HEK293T (cell line): ENCODE data around the gene PKN3.

Experiments used
- CTCF ChIA-PET: fragments of 350-600 bp; formaldehyde crosslinking; extraction: SDS; loops from one replicate; lab custom pipeline; 2021; ENCODE audit warnings: antibody characterized with exemption, inconsistent platforms; lab: Yijun Ruan, JAX
- POLR2A ChIA-PET: fragments of 350-600 bp; formaldehyde crosslinking; extraction: SDS; loops from one replicate; lab custom pipeline; 2020; ENCODE audit warnings: antibody characterized with exemption, inconsistent platforms; lab: Yijun Ruan, JAX
- DNase-seq: peaks from one replicate; pipeline ENCODE4 v3.0.0; 2012; ENCODE audit warnings: mixed read lengths; ENCODE audit errors: extremely low spot score
- ARNT ChIP-seq: fragments of 450-650 bp; IDR thresholded peaks from 2 replicates; pipeline ENCODE4 v1.6.1; 2017; ENCODE audit warnings: mild to moderate bottlenecking
- BHLHE40 ChIP-seq: fragments of 450-650 bp; IDR thresholded peaks from 2 replicates; pipeline ENCODE4 v1.6.1; 2016; ENCODE audit warnings: mild to moderate bottlenecking, moderate library complexity, borderline replicate concordance
- CTBP1 ChIP-seq: fragments of 450-650 bp; IDR thresholded peaks from 2 replicates; pipeline ENCODE4 v1.6.1; 2016; ENCODE audit warnings: borderline replicate concordance
- ELF4 ChIP-seq: fragments of 450-650 bp; IDR thresholded peaks from 2 replicates; pipeline ENCODE4 v1.6.1; 2017; ENCODE audit warnings: antibody characterized with exemption
- FOXA1 ChIP-seq: fragments of 450-650 bp; IDR thresholded peaks from 2 replicates; pipeline ENCODE4 v1.6.1; 2016; ENCODE audit warnings: mild to moderate bottlenecking
- FOXK2 ChIP-seq: fragments of 450-650 bp; IDR thresholded peaks from 2 replicates; pipeline ENCODE4 v1.6.1; 2016; ENCODE audit warnings: mild to moderate bottlenecking
- FOXM1 ChIP-seq: fragments of 450-650 bp; IDR thresholded peaks from 2 replicates; pipeline ENCODE4 v1.6.1; 2017; ENCODE audit warnings: mild to moderate bottlenecking, borderline replicate concordance
- HDGF ChIP-seq: fragments of 450-650 bp; IDR thresholded peaks from 2 replicates; pipeline ENCODE4 v1.6.1; 2017; ENCODE audit warnings: antibody characterized with exemption, borderline replicate concordance
- L3MBTL2 ChIP-seq: fragments of 450-650 bp; conservative IDR thresholded peaks from 2 replicates; pipeline ENCODE4 v1.6.1; 2016; ENCODE audit warnings: mild to moderate bottlenecking
- LEF1 ChIP-seq: fragments of 450-650 bp; IDR thresholded peaks from 2 replicates; pipeline ENCODE4 v1.6.1; 2017; ENCODE audit warnings: mild to moderate bottlenecking, borderline replicate concordance
- NFRKB ChIP-seq: fragments of 450-650 bp; IDR thresholded peaks from 2 replicates; pipeline ENCODE4 v1.6.1; 2016; ENCODE audit warnings: mild to moderate bottlenecking, moderate library complexity
- SP1 ChIP-seq: fragments of 450-650 bp; IDR thresholded peaks from 2 replicates; pipeline ENCODE4 v1.6.1; 2017
- SUZ12 ChIP-seq: fragments of 450-650 bp; IDR thresholded peaks from 2 replicates; pipeline ENCODE4 v1.6.1; 2016; ENCODE audit warnings: mild to moderate bottlenecking
- TARDBP ChIP-seq: fragments of 450-650 bp; IDR thresholded peaks from 2 replicates; pipeline ENCODE4 v1.6.1; 2016
- ZNF384 ChIP-seq: fragments of 450-650 bp; IDR thresholded peaks from 2 replicates; pipeline ENCODE4 v1.6.1; 2016
- TF ChIP-seq, protein P1 (sequence below): fragments of 450-650 bp; IDR thresholded peaks from 2 replicates; pipeline ENCODE4 v1.6.1; 2016

Gene PKN3

DNA sequence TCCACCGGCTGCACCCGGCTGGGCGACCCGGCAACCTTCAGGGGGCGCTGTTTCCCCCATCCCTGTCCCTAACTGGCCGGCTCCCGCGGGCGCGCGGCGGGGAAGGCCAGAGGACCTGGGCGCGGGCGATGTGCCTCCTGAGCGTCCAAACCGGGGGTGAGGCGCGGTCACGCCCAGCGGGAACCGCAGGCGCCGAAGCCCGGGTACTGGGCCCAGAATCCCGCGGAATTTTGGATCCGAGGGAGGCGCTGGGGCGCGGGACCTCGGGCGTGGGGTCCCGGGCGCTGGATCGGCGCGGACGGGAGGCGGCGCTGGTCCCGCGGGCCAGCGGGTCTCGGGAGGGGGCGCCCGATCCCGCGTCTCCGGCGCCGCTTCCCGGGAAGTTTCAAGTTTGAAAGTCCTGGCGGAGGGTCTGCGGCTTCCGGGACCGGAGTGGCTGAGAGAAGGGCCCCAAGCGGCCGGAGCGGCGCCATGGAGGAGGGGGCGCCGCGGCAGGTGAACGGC, at the start of gene PKN3:
TSS of gene PKN3 (plus strand) at position 59 of the 504 bp plus-strand sequence. CDS start at position 472, 413 bp downstream.
- ChIA-PET POLR2A (interaction anchor here (1.0 kb wide), 3 partner anchors 18 to 45 kb away, joined by 4 read pairs; partner anchors contain the start of gene ZDHHC12), CTCF (interaction anchor here (0.6 to 1.0 kb wide), 9 partner anchors 9 to 172 kb away, joined by 3 to 9 read pairs (median 4); partner anchors contain the start of genes ENDOG, SET and ZDHHC12)
- peak; percentile 94 for DNase-seq
- no peak for TF ChIP-seq SUZ12
- no peak for TF ChIP-seq SP1
- no peak for TF ChIP-seq ZNF384
- TF ChIP-seq LEF1: no peak
- TF ChIP-seq, protein P1, sequence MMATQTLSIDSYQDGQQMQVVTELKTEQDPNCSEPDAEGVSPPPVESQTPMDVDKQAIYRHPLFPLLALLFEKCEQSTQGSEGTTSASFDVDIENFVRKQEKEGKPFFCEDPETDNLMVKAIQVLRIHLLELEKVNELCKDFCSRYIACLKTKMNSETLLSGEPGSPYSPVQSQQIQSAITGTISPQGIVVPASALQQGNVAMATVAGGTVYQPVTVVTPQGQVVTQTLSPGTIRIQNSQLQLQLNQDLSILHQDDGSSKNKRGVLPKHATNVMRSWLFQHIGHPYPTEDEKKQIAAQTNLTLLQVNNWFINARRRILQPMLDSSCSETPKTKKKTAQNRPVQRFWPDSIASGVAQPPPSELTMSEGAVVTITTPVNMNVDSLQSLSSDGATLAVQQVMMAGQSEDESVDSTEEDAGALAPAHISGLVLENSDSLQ: no peak
- no peak for TF ChIP-seq HDGF
- no peak; the same call in 1 of the 2 replicates for TF ChIP-seq ARNT
- no peak for TF ChIP-seq TARDBP
- TF ChIP-seq FOXA1: no peak
- no peak for TF ChIP-seq BHLHE40
- TF ChIP-seq FOXM1: no peak
- no peak for TF ChIP-seq CTBP1
- TF ChIP-seq NFRKB: no peak
- TF ChIP-seq ELF4: no peak

DNA sequence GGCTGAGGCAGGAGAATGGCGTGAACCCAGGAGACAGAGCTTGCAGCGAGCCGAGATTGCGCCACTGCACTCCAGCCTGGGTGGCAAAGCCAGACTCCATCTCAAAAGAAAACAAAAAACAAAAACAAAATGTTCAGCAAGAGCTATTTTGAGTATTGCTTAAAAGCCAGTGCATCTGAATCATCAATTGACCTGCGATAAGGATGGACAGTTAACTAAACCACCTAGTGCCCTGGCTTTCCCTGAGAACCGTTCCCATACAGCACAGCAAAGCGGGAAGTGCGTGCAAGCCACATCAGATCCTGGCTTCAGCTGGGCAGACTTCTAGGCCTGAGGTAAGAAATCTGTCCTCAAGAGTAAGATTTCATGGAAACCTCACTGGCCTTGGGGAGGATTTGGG, 48.4 kb upstream of the PKN3 start:
- ChIA-PET CTCF (interaction anchor here (0.7 kb wide), 1 partner anchor 48 kb away, joined by 3 read pairs; the partner anchor contains the start of gene PKN3), POLR2A (interaction anchor here (0.9 to 2.6 kb wide), 2 partner anchors 30 to 34 kb away, joined by 5 to 10 read pairs; partner anchors contain the start of gene SET)
- DNase-seq: no peak
- TF ChIP-seq TARDBP (no peak), BHLHE40 (no peak), ELF4 (no peak), LEF1 (no peak), CTBP1 (no peak)

DNA sequence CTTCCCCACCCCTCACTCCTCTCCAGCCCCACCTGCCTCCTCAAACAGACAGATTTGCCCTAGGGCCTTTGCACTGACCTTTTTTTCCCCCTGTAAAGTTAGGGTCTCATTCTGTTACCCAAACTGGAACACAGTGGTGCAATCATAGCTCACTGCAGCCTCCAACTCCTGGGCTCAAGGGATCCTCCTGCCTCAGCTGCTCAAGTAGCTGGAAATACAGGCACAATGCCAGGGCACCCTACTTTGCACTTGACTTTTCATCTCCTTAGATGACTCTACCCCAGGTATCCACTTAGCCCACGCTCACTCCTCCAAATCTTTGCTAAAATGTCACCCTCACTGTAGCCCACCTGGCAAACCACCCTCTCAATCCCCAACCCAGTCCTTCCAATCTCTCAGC, 47.8 kb upstream of the PKN3 start:
- no peak for TF ChIP-seq FOXA1
- no peak for TF ChIP-seq CTBP1
- no peak for TF ChIP-seq HDGF

DNA sequence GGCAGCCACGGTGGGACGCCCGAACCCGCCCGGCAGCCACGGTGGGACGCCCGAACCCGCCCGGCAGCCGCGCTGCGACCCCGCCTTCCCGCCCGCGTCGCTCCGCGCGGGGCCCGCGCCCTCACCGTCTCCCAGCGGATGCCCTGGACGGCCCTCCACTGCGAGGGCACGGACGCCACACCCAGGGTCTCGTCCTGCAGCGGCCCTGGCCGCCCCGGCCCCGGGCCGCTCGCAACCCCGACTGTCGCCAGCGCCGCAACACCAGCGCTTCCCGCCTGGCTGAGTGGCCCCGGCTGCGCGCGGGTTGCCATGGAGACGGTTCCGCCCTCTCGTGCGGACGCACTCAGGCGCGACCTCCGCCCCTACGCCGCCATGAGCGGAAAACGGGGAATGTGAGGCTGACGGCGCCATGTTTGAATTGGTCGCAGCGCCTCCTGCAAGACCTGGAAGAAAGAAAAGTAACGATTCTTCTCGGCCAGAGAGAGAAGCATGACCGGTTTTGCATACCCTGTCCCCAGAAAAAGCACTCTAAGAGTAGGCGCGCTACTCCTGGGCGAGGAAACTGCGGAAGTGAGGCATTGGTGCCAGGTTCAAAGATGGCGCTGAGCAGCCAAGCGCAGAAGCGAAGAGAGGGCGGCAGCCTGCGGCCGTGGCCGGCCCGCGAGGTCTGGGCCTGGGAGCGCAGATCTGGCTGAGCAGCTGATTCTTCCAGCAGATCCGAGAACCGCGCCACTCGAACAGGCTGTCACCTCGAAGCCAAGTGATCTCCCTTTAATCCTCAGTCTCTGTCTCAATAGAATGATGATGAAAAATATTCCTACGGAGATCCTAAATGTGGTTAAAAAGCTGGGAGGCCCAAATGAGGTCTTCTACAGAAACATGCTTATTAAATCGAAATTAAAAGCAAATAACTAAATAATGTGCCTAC, 45.6 kb upstream of the PKN3 start, which contains the start of gene DYNC2I2:
TSS of gene DYNC2I2 (minus strand) at position 432 of the 928 bp plus-strand sequence. CDS start at position 311, 121 bp downstream.
- ChIA-PET CTCF (no interaction called here), POLR2A (interaction anchor here (0.7 to 1.6 kb wide), 5 partner anchors 11 to 143 kb away, joined by 3 to 7 read pairs (median 4); partner anchors contain the start of genes PKN3 and SET)
- DNase-seq: peak; percentile 93
- TF ChIP-seq HDGF (no peak), CTBP1 (no peak), FOXA1 (no peak), NFRKB (peak; percentile 99), ARNT (no peak), ELF4 (peak; percentile 60; the same call in 1 of the 2 replicates), SP1 (no peak), LEF1 (no peak; the same call in 1 of the 2 replicates), FOXM1 (no peak), ZNF384 (no peak), TARDBP (no peak), FOXK2 (no peak), BHLHE40 (no peak), L3MBTL2 (peak; percentile 79), SUZ12 (no peak)
- TF ChIP-seq, protein P1: no peak

More for the DNA sequence above, 47.8 kb upstream of the PKN3 start:
- ChIA-PET POLR2A (interaction anchor here (0.9 to 2.6 kb wide), 2 partner anchors 30 to 34 kb away, joined by 5 to 10 read pairs; partner anchors contain the start of gene SET), CTCF (interaction anchor here (0.7 kb wide), 1 partner anchor 48 kb away, joined by 3 read pairs; the partner anchor contains the start of gene PKN3)
- DNase-seq: no peak

DNA sequence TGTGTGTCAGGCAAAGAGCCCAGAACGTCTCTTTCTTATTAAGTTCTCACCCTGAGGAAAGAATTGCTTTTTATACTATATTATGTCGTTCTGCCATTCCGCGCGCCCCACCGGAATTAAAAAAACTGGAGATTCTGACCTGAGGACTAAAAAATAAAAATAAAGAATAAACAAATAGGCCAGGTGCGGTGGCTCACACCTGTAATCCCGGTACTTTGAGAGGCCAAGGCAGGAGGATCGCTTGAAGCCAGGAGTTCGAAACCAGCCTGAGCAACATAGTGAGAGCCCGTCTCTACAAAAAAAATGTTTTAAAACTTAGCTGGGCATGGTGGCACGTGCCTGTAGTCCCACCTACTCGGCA, 45.0 kb upstream of the PKN3 start:
- no peak for DNase-seq
- POLR2A ChIA-PET: interaction anchor here (0.7 to 1.6 kb wide), 5 partner anchors 11 to 142 kb away, joined by 3 to 7 read pairs (median 4); partner anchors contain the start of genes PKN3 and SET
- CTCF ChIA-PET: no interaction called here
- no peak for TF ChIP-seq TARDBP
- TF ChIP-seq FOXK2: no peak
- no peak for TF ChIP-seq CTBP1
- no peak for TF ChIP-seq ARNT
- TF ChIP-seq L3MBTL2: no peak
- TF ChIP-seq LEF1: no peak
- no peak for TF ChIP-seq BHLHE40
- no peak for TF ChIP-seq SP1
- no peak for TF ChIP-seq FOXA1
- no peak for TF ChIP-seq ELF4
- no peak for TF ChIP-seq ZNF384
- no peak for TF ChIP-seq SUZ12
- no peak for TF ChIP-seq NFRKB
- TF ChIP-seq HDGF: no peak
- TF ChIP-seq FOXM1: no peak

DNA sequence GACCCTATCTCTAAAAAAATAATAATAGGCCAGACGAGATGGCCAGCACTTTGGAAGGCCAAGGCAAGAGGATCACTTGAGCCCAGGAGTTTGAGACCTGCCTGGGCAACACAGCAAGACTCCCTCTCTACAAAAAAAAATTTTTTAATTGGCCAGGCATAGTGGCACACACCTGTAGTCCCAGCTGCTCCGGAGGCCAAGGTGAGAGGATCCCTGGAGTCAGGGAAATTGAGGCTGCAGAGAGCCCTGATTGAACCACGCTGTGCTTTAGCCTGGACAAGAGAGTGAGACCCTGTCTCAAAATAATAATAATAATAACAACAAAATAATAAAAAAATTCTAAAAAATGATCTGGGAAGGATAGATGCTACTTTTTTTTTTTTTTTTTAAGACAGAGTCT, 44.5 kb upstream of the PKN3 start:
- CTCF ChIA-PET: no interaction called here
- POLR2A ChIA-PET: interaction anchor here (0.9 to 1.6 kb wide), 4 partner anchors 27 to 142 kb away, joined by 3 to 7 read pairs (median 5); partner anchors contain the start of genes PKN3 and SET
- no peak for DNase-seq

More for the DNA sequence above, 44.5 kb upstream of the PKN3 start:
- TF ChIP-seq ZNF384 (no peak), SP1 (no peak), SUZ12 (no peak), FOXA1 (no peak), FOXM1 (no peak), NFRKB (no peak), ELF4 (no peak), LEF1 (no peak), L3MBTL2 (no peak), CTBP1 (no peak), TARDBP (no peak), ARNT (no peak), FOXK2 (no peak), HDGF (no peak), BHLHE40 (no peak)
- TF ChIP-seq, protein P1: no peak
